SIG-M5 (cell line): ENCODE measurements around the gene CCNL1.

Experiments
- DNase-seq: peaks from one replicate; lab custom pipeline; 2025; lab: John Stamatoyannopoulos, UW

Gene CCNL1

DNA sequence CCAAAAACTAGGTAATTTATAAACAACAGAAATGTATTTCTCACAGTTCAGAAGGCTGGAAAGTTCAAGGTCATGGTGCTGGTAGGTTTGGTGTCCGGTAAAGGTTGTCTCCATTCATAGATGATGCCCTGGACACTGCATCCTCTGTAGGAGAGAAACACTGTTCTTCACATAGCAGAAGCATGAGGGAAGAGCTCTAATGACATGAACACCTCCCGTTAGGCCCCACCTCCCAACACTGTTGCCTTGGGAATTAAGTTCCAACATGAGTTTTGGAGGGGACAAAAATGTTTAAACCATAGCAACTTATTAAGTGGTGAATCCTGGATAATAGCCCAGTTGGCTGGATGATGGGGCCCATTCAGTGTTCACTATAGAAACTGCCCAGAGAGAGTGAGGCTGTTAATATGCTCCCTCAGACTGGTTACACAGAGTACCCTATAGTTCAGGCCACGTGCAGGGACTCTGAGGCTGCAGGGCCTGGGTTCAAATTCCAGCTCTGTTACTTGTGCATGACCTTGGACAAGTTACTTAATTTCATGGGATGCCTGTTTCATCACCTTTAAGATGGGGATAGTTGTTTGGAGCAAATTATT lies 37.0 kb downstream of the CCNL1 start:
- no peak for DNase-seq

DNA sequence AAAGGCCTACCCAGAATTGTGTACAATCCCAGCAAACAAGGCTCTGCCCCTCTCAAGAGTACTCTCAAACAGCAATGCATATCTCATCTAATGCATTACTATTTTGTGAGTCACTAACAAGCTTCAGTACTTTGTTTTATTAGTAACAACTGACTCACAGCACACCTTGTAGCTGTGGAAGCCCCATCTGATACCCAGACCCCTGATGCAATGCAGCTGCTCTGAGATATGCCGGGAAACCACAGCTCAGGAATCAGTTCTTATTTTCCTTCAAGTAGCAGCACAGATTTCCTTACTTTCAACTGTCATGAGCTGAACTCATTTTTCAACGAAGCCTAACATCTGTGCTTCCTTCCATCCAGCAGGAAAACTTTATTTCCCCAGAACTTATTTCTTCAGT lies 37.8 kb downstream of the CCNL1 start:
- no peak for DNase-seq

DNA sequence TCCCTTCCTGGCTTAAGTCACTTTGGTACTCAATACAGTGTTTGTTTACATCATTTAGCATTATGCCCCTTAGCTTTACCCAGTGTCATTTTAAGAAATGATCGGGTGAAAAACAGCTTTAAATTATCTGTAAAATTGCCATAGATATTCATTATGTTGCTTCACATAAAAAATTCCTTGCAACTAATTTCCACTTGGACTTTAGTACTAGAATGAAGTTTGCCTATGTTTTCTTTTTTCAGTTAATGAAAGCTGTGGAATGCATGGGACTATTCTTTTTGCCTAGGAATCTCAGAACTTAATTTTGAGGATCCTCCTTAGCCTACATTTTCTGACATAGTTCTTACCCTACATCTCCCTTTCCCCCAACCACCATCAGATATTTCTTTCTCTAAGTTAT lies 38.4 kb downstream of the CCNL1 start:
- DNase-seq = no peak

DNA sequence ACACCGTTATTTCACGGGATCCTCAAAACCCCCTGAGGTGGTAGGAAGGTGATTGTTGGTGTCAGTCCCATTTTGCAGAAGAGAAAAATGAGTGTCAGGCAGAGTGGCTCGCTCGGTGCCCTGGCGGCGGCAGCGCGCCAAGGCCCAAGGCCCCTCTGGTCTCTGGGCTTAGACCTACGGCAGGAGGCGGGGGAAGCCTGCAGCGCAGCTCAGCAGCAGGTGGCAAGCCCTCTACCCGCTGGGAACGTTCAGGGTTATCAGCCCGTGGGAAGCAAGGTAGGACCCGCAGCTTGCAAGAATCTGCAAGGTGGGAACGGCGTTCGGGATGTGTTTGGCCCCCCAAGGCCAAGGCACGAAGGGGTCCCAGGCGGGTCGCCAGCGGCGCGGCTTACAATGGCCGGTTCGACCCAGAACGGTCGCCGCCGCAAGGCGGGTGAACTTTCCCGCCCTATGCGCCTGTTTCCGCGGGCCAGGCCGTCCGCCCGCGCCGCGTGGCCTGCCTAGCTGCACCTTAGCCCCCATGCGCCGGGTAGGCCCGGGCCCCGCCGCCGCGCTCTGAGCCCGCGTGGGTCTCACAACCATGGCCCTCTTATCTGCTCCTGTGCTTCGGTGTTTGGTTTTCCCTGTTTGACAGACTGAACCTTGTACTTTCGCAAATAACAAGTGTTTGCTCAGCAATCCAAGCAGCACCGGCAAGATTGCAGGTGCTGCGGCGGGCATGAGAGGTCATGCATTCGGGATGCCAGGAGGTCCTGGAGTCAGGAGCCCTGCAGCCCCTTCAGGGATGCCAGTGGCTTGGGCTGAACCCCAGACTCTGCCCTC lies 39.7 kb downstream of the CCNL1 start:
- no peak for DNase-seq

DNA sequence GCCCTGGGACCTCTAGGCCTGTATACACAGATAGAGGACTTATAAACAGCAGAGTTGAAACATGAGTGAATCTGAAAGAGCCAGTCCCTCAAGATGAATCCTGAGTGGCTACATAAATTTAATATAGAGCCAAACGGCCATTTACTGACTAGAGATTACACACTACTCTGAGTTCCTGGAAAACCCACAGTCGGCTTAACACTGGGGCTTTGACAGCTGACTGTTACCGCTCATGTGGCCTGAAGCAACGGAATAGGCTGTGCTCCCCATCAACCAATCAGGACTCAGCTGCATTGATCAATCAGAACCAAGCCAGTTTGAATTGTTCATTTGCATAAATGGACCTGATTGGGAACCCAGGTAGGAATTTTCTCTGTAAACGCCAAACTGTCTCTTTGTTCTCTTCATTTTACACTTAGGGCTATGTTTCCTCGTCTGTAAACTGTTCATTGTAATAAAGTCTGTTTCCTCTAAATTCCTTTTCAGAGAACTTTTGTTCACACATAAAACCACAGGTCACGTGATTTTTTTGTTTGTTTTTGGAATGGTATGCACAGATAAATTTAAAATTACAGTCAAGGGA lies 40.5 kb downstream of the CCNL1 start:
- DNase-seq = no peak

DNA sequence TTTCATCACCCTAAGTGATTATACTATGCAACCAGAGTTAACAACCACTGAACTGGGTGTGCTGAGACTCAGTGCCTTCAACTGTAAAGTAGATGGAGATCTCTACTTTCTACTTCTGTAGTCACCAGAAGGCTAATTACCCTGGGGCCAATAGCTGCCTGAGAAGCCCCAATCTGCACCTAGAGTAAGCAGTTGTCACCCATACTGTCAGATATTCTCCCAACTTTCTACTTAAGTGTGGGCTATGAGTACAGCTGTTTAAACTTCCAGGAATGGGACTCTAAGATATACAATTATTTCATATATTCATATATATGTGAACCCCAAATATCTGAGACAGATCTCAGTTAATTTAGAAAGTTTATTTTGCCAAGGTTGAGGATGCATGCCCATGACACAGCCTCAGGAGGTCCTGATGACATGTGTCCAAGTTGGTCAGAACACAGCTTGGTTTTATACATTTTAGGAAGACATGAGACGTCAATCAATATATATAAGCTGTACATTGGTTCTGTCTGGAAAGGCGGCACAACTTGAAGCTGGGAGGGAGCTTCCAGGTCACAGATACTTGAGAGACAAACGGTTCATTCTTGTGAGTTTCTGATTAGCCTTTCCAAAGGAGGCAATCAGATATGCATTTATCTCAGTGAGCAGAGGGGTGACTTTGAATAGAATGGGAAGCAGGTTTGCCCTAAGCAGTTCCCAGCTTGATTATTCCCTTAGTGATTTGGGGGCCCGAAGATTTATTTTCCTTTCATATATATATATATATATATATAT lies 41.9 kb downstream of the CCNL1 start:
- no peak for DNase-seq

DNA sequence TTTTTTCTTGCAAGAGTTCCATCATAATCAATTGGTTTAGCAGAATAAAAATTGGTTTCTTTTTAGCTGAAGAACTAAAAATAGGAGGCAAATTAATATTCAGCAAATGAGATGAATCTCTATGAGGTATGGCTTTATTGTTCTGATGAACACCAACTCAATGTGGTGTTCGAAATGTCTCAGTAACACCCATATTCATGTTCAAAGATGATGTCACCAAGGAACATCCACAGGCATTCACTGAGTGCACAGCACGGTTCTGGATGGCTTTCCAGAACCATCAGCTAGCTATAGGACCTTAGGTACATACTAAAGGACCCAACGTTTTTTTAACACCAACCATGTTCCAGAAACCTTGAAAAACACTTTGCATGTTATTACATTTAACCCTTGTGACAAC lies 42.7 kb downstream of the CCNL1 start:
- DNase-seq = no peak

DNA sequence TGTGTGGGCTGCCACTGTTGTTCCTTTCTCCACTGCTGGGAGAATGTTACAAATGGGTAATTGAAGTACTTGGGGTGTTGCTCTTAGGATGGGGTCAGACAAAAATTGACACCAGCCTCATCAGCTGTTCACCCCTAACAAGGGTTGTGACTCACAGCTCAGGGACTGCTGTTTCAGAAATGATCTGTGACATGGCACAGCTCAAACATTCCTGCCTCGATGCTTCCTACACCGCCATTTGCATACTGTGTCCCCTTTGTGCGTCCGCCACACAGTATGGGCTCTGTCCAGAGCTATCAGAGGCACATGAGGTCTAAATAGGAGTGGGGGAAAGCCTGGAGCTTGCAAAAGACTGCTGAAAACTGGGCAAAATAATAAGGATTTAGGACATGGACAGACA lies 43.9 kb downstream of the CCNL1 start:
- DNase-seq = no peak

DNA sequence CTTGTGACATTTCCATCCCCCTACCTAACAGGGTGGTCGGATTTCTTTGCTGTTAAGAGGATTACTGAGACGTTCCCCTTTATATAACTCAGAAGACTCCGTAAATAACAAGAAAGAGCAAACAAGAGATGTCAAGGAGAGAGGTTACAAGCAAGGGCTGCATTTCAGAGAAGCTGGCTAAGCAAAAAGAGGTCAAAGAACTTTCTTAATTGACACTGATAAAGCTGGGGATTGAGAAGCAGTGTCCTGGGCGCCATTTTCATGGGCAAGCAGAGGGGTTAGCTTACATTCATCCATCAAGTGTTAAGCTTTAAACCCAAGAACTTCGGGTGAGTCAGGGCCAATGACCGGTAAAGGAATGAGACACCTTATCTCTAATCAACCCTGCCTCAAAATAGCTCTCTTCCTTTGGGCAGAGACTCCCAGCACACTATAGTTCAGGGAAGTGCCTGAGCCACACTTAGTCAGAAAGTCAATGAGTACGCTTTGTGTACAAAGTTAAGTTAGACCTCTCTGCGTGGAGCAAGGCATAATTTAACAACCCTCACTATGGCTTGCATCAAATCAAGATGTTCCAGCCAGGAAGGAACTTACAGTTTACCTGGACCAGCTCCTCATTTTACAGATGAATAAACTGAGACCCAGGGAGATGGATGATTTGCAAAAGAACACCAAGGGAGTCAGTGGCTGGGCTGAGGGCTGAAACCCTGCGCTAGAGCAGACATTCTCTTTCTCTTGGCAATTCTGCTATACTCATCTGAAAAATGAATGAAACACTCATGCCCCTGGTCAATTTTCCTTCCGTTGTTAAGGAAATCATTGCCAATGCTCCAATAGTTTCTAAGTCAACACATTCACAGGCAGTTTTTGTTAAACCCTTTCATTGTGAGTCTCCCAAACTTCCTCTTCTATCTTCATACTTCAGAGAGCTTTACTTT lies 44.6 kb downstream of the CCNL1 start:
- no peak for DNase-seq

DNA sequence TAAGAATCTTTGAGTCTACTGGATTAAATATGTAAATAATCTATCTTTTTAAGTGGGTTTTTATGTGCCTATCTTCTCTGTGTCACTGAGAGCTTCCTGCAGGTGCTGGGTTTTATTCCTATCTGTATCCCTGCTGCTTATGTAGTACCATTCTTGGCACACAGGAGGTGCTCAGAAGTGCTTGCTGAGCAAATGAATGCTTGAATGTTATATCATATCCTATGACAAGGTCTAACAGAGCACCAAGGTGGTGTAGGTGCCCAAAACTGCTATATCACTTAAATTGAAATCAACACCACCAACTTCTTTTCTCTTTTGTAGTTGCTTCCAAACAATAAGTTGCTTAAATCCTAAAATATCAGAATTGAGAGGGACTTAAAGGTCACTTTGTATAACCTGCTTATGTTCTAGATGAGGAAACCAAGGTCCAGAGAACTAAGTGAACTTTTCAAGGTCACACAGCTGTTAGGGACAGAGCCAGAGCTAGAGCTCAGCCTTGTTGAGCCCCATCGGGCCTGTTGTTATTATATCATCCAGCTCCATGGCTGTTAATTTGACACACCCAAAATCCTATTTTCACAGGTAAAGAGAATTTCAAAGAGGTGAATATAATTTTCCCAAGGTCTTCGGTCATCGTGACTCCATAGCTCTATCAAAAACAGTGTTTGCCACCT lies 46.0 kb downstream of the CCNL1 start:
- no peak for DNase-seq

DNA sequence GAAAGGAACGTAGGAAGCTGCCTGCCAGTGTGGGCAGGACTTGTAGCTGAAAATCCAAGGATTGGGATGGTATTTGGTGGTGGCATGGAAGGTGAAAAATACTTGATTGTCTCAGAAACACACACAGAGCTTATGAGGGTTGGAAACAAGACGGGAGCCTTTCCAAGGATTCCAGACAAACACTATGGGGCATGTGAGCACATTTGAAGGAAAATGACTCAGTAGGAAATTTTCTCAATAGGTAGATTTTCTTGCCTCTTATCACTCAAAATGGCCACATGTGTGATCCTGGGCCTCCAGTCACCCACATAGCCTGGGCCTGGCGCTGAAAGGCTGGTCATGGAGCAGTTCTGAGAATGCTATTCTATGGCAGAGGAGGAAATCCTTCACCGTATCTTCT lies 47.4 kb downstream of the CCNL1 start:
- DNase-seq = no peak

DNA sequence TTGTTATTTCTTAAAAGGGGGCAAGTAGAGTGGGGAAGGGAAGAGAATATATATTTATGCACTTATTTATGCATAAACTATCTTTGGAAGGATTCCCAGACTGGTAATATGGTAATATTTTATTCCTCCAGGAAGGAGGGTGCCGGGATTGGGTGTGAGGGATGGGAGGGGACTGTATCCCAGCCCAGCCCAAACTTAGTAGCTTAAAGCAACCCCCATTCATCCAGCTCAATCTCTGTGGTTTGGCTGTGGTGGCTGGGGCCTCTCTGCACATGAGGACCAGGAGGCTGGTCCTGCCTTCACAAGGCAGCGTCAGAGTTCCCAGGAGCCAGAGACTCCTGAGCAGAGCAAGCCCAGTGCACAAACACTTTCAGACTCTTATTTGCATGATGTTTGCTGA lies 48.4 kb downstream of the CCNL1 start:
- no peak for DNase-seq

DNA sequence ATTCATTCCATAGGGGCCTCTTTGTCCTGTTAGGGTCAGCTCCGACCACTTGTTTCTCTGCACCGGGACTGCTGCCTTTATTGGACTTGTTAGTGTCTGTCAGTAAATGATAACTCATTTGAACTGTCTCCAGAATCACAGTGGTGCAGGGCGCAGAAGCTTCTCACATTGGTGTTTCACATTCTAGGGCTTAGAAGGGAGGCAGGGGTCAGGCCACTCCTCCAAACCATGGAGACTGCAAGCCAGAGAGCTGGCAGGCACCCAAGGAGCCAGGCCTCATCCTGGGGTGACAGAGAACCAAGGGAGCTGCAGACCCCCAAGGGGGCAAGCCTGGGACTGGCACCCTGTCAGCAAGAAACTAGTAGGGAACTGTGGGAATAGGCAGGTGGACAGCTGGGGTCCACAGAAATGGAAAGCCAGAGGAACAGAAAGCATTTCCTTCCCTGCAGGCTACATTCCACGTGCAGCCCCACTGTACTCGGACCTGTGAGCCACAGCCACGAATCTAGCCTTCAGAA lies 49.1 kb downstream of the CCNL1 start:
- DNase-seq = no peak

DNA sequence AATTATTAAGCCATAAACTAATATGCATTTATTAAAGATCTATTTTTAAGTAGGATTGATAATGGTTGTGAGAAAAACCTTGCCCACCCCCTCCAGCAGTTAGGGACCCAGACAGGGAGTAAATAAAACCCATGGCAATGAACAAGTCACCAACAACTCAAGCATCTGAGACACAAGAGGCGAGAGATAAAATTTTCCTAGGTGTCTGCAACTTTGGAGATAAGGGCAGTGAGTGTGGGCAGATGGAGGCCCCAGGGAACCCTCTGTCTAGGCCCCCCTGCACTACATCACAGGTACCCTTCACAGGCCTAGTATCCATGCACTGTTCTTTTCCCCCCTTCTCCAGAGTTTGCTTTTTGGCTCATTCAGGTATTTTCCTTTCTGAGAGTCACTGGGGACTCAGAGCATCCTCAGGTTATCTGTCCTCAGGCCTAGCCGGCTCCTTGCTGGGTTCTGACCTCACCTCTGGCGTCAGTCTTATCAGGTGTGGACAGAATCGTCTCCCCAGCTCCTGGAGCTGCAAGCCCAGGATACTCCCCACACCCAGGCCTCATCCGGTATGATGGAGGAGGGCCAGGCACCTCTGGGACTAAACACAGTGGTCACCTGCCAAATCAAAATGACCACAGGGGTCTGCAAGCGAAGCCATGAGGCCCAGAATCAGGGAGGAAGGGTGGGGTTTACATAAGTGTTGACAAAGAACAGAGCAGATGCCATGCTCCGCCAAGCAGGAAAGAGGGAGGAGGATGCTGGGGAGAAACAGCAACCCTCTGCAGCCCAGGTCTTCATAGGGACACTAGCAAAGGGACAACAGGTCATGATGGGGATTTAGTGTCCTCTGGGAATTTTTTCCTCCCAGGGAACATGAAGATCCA lies 50.4 kb downstream of the CCNL1 start:
- DNase-seq = no peak

DNA sequence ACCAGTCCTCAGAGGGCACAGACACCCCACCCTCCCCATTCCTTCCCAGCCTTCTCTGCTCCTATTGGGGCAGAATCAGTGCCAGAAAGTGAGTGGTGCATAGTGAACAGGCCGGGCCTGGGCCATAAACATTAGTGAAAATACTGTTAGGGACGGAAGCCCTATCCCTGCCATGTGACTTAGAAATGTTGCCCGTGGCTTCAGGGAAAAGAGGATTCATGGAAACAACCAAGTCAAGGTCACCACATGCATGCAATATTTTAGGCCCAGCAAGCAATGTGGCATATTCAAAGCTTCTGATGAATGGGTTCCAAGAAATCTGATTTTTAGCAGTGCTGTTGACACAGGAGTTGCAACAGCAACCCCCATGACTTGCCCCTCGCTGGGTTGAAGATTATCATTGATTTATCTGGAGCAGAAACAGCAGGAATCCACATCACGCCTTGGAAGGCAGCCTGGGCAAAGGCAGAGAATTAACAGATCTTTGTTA lies 52.3 kb downstream of the CCNL1 start:
- no peak for DNase-seq

DNA sequence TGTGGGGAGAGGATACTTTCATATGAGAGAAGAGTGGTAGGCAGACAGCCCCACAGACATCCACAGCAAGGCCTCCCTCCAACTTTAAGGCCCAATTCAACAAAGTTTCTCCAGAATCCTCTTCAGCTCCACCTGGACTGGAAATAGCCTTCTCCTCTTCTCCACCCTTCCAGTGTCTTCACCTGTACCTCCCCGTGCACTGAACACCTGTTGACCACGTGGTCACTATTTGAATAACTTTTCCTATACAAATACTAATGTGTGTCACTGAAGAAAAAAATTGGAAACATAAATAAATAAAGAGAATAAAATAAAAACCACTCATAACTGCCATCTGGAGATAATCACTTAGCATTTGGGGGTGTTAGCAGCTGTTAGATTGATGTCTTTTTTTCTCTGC lies 52.9 kb downstream of the CCNL1 start:
- DNase-seq = no peak

DNA sequence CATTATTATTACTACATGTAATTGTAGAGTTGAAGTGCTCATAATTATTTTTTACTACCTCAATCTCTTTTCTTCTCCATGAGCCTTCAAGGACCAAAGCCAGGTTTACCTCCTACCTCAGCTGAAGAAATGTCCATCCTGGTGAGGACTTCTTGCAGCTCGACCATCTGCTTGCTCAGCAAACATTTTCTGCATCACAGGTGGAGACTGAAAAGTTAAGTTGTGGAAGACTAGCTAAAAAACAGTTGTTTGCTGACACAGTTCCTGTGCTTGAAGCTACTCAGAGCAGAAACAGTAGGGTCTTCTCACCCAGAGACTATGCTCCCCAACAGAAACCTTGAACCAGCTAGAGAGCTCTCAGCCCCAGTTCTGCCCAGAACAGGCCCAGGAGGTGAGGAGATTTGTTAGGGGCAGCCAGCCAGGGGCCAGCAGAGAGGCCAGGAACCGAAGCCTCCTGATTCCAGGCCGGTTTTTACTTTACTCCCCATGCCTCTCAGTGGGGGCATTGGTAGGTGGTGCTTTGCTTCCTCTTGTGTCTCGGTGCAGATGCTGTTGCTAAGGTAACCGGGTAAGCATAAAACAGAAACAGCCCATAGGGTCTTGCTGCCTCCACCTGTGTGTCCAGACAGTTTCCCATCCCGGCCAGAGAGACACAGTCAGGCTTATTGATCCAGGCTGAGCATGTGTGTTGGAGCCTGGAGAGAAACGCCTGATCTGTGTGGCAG lies 54.9 kb downstream of the CCNL1 start:
- no peak for DNase-seq

DNA sequence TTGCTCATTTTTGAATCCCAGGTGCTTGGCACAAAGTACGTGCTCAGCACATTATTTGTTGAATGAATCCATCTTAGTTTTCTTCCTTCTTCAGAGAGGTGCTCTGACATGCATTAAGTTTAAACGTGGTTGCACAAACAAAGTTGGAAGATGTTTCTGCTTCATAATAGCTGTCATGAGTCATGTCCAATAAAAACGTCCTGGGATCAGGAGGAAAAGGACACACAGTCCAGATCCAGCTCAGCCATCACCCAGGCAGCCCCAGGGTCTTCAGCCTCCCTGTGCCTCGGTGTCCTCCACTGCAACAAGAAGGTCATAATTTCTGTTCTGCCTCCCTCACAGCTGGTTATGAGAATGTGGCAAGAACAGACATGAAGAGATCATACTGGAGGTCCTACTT lies 55.4 kb downstream of the CCNL1 start:
- DNase-seq = no peak

DNA sequence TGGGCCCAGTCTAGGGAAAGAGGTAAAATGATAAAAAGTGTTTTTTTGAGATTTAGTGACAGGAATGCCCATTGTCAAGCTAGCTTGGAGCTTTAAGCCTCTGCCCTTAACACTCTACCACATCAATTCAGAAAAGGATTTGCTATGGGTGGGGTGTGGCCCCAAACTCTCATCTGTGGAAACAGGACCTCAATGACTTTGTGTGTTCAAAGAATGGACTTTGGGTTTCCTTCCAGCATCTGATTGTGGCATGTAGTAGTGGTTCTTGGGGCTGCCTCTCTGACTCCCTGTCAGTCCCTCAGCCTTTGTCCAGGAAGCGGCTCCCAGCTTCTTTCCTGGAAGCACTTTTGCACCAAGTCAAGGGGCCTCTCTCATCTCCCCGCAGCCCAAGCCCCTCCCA lies 56.1 kb downstream of the CCNL1 start:
- DNase-seq = no peak
